Stromal cell of bone marrow (primary cell): ENCODE measurements around the gene LRP1-AS.

Source experiments
- DNase-seq: peaks from one replicate; pipeline ENCODE4 v3.0.0-alpha.2; 2012; ENCODE audit warnings: low read depth

Gene LRP1-AS

GRCh38 chr12:57097554-57097835, 49.9 kb downstream of the LRP1-AS start:
- no peak for DNase-seq

DNA sequence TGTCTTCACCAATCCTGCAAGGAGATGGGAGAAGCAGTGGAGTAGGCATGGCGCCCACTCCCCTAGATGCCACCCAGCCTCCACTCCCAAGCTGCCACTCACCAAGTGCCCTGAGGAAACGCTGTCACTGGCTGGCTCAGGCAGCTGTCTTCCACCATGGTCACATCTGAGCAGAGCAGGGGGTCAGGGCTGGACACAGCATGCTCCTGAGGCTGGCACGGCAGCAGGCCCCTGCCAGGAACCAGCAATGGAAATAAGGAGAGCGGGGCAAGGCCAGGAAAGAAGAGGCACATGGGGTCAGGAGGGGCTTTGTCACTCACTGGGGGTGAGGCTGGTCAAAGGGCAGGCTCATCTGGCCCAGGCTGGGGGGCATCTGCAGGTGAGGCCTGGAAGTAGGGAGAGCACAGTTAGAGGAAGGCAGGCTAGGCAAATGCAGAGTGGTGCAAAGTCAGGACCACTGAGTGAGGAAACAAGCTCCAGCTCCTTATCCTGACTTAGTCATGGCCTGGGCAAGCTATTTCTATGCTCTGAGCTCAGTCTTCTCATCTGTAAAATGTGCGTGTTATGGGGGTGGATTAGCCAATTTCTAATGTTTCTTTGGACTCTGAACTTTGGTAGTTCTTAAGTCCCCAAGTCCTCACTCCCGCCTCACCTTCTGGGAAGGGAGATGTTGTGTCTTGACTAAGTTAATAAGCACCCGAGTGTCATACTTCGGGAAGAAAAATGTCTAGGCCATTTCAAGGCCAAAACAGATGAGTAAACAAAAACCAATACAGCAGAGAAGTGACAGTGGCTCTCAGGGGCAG, 50.5 kb downstream of the LRP1-AS start:
- no peak for DNase-seq

GRCh38 chr12:57096099-57096572, 51.3 kb downstream of the LRP1-AS start:
- no peak for DNase-seq

DNA sequence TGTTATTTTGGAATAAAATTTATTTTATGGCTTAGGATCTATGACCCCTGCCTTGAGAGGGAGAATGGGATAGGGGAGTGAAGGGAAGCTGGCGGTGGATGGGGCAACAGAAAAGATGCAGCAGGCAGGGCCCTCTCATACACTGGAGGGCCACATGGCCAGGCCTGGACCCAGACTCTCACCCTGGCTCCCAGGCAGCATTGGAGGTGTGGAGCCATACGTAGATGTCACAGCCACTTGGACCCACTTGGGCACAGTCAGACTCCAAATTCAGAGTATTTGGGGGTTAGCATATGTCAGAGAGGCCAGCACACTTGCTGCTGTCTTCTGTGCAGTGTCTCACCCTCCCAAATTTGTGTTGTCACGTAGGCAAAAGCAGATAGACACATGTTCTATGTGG, 52.0 kb downstream of the LRP1-AS start:
- DNase-seq, result no peak
